Adipocyte (in vitro differentiated cells): ENCODE data around the gene MDN1.
"Not testable (repeated sequence)": the region's sequence is repeated elsewhere in the genome, so short reads cannot be mapped to it uniquely, and the experiment has no call there.

ENCODE experiments used
- DNase-seq: peaks from one replicate; pipeline ENCODE4 v3.0.0-alpha.2; 2015; ENCODE audit warnings: low read depth
- H3K27me3 ChIP-seq: replicated peaks from 2 replicates; pipeline ENCODE4 v1.7.0; 2013; ENCODE audit warnings: mild to moderate bottlenecking, low read length, moderate library complexity; ENCODE audit not compliant: control insufficient read depth, insufficient read depth
- H3K36me3 ChIP-seq: 2 replicates; pipeline ENCODE4 v1.7.0; 2013; ENCODE audit warnings: low read length, mild to moderate bottlenecking, moderate library complexity; ENCODE audit not compliant: control insufficient read depth, insufficient read depth, severe bottlenecking
- H3K4me1 ChIP-seq: 2 replicates; pipeline ENCODE4 v1.7.0; 2013; ENCODE audit warnings: mild to moderate bottlenecking, low read length, moderate library complexity; ENCODE audit not compliant: control insufficient read depth, insufficient read depth
- H3K4me3 ChIP-seq: 2 replicates; pipeline ENCODE4 v1.7.0; 2013; ENCODE audit warnings: mild to moderate bottlenecking, low read length, moderate library complexity
- H3K9ac ChIP-seq: 2 replicates; pipeline ENCODE4 v1.7.0; 2013; ENCODE audit warnings: mild to moderate bottlenecking, low read length, moderate library complexity
- H3K9me3 ChIP-seq: 2 replicates; pipeline ENCODE4 v1.7.0; 2013; ENCODE audit warnings: mild to moderate bottlenecking, low read length, moderate library complexity; ENCODE audit not compliant: control insufficient read depth

Gene MDN1

DNA sequence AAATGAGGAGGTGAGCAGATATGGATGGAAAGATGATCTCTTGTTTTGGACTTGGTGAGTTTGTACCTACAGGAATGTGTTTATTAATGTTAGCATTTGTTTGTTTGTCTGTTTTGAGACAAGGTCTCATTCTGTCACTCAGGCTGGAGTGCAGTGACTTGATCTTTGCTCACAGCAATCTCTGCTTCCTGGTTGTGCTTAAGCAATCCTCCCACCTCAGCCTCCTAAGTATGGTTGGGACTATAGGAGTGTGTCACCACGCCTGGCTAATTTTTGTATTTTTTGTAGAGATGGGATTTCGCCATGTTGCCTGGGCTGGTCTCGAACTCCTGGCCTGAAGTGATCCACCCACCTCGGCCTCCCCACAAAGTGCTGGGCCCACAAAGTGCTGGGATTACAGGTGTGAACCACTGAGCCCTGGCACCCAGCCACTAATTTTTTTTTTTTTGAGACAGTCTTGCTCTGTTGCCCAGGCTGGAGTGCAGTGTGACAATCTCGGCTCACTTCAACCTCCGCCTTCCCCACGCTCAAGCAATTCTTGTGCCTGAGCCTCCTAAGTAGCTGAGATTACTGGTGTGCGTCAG, 17.1 kb upstream of the MDN1 start:
- Histone ChIP-seq H3K4me3 (no peak overlapping the region), H3K27me3 (no peaks in the 10 kb centered on the region), H3K4me1 (no peaks in the 10 kb centered on the region), H3K9me3 (no peaks in the 10 kb centered on the region), H3K36me3 (peaks cover 19% of the 10 kb centered on the region), H3K9ac (no peak overlapping the region)
- no peak for DNase-seq

DNA sequence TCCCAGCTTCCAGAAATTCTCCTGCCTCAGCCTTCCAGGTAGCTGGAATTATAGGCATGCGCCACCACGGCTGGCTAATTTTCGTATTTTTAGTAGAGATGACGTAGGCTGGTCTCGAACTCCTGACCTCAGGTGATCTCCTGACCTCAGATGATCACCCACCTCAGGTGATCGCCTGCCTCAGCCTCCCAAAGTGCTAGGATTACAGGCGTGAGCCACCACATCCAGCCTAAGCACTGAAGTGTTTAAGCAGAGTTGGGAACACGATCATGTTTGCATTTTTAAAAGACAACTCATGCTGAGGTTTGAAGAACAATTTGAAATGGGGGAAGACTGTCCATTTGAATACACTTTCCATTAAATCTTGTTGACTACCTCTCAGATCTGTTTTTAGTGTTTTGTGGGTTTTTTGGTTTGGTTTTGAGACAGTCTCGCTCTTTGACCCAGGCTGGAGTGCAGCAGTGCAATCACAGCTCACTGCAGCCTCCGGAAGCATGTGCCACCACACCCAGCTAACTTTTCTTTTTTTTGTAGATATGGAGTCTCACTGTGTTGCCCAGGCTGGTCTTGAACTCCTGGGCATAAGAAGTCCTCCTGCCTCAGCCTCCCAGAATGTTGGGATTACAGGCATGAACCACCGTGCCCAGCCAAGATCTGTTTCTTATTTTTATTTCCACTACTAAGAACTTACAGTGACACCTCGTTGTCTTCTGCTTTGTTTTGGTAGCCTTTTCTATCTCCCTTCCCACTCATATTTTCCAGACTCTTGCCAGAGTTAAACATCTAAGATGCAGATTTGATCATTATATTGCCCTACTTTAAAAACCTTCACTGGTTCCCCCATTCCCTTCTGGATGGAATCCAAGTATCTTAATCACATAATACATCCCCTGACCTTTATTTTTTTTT, 15.5 kb upstream of the MDN1 start:
- no peak for DNase-seq
- Histone ChIP-seq H3K36me3 (peaks cover 19% of the 10 kb centered on the region), H3K9ac (no peak overlapping the region), H3K4me1 (peaks cover 9% of the 10 kb centered on the region), H3K27me3 (no peaks in the 10 kb centered on the region), H3K4me3 (no peak overlapping the region), H3K9me3 (no peaks in the 10 kb centered on the region)

DNA sequence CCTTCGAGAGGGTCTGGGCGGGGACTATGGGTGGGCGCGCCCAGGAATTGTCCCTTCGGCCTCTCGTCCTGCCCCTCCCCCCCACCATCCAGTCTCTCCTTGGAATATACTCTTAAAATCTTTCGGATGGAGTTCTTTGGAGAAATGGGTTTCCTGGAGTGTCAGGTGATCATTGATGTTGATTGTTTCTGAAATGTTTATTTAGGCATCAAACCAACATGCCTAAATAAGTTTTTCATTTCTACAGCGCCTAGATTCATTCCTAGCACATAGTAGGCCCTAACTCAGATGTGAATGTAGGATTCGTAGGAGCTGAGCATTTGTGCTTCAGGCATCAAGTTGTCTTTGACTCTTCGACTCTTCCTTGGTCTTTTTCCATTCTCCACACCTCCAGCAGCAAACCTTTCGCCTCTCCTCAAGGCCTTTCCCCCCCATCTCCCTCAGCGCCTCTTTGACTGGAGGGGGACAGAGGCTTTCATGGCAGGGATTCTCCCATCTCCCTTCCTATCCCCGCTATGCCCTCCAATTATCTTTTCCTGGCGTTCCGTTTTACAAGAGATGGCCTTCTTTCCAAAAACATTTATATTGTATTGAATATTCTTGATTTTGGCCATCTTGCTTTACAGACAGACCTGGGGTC, 10.7 kb upstream of the MDN1 start:
- H3K9ac ChIP-seq, result peak overlapping the region; percentile 91
- no peaks in the 10 kb centered on the region for H3K9me3 ChIP-seq
- H3K27me3 ChIP-seq, result no peaks in the 10 kb centered on the region
- H3K36me3 ChIP-seq, result peaks cover 13% of the 10 kb centered on the region
- no peak for DNase-seq
- peaks cover 9% of the 10 kb centered on the region for H3K4me1 ChIP-seq
- peak overlapping the region; percentile 99 for H3K4me3 ChIP-seq

- Histone ChIP-seq H3K9ac (peak within 1 kb of the TSS; percentile 91), H3K9me3 (no peaks in the 10 kb centered on the region), H3K4me3 (peak within 1 kb of the TSS; percentile 99), H3K27me3 (no peaks in the 10 kb centered on the region), H3K4me1 (peaks cover 9% of the 10 kb centered on the region), H3K36me3 (peaks cover 13% of the 10 kb centered on the region)
- DNase-seq, result peak; percentile 99
Measured at GRCh38 chr6:89829472-89830169, 10.0 kb upstream of the MDN1 start, which contains the start of gene CASP8AP2. TSS of gene CASP8AP2 (plus strand) at chr6:89829880.

DNA sequence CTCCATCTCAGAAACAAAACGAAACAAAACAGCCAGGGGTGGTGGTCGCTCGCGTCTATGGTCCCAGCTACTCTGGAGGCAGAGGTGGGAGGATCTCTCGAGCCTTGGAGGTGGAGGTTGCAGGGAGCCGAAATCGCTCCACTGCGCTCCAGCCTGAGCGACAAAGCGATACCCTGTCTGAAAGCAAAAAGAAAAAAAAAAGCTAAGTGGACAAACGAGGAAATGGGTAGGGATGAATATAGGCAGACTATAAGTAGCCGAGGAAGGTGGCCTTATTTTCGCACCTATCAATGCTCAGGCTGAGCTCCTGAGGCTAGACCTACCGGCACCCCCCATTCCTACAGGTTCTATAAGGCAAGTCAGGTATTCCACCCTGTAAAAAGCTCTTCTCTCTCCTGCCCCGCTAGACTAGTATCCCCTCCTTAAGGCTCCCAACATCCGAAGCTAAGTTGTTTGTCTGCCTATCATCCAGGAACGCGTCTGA, 9.4 kb upstream of the MDN1 start:
- Histone ChIP-seq H3K9me3 (no peaks in the 10 kb centered on the region), H3K9ac (peak overlapping the region; percentile 89), H3K27me3 (no peaks in the 10 kb centered on the region), H3K4me3 (peak overlapping the region; percentile 99), H3K4me1 (peaks cover 9% of the 10 kb centered on the region), H3K36me3 (peaks cover 13% of the 10 kb centered on the region)
- DNase-seq, result no peak

DNA sequence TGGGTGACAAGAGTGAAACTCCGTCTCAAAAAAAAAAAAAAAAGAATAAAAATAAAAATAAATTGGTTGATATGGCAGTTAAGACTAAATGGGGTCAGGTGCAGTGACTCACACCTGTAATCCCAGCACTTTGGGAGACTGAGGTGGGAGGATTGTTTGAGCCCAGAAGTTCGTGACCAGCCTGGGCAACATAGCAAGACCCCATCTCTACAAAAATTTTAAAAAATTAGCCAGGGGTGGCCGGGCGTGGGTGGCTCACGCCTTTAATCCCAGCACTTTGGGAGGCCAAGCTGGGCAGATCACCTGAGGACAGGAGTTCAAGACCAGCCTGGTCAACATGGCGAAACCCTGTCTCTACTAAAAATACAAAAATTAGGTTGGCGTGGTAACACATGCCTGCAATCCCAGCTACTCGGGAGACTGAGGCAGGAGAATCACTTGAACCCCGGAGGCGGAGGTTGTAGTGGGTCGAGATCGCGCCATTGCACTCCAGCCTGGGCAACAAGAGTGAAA, 8.9 kb upstream of the MDN1 start:
- H3K4me3 ChIP-seq, result peak overlapping the region; percentile 99
- not testable (repeated sequence) for H3K4me1 ChIP-seq, H3K27me3 ChIP-seq, H3K9me3 ChIP-seq, DNase-seq
- H3K36me3 ChIP-seq, result peaks cover 10% of the 10 kb centered on the region
- peak overlapping the region; percentile 89 for H3K9ac ChIP-seq

- Histone ChIP-seq H3K9me3 (no peaks in the 10 kb centered on the region), H3K27me3 (no peaks in the 10 kb centered on the region), H3K4me1 (peaks cover 9% of the 10 kb centered on the region), H3K4me3 (no peak overlapping the region), H3K36me3 (no peaks in the 10 kb centered on the region), H3K9ac (no peak overlapping the region)
- DNase-seq, result peak; percentile 58
Measured at GRCh38 chr6:89826029-89826528, 6.5 kb upstream of the MDN1 start.

DNA sequence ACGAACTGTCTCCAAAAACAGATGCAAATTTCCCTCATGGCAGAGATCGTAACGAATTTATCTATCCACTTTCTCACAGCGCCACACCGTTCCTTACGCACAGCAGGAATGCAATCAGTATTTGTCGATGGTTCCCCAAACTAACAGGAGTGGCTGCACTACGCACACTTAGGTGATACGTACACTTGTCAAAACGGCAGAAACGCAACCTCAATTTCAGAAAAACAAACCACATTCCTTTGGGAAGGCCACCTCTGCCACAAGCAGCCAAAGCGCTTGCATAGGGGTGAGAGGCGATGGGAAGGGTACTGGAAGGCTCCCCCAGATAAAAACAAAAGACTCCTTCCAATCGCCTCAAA, 638 bp downstream of the MDN1 start:
- Histone ChIP-seq H3K9ac (peak overlapping the region; percentile 90), H3K9me3 (no peaks in the 10 kb centered on the region), H3K4me3 (peak overlapping the region; percentile 96), H3K36me3 (no peaks in the 10 kb centered on the region), H3K4me1 (peaks cover 22% of the 10 kb centered on the region), H3K27me3 (no peaks in the 10 kb centered on the region)
- peak; percentile 59 for DNase-seq

DNA sequence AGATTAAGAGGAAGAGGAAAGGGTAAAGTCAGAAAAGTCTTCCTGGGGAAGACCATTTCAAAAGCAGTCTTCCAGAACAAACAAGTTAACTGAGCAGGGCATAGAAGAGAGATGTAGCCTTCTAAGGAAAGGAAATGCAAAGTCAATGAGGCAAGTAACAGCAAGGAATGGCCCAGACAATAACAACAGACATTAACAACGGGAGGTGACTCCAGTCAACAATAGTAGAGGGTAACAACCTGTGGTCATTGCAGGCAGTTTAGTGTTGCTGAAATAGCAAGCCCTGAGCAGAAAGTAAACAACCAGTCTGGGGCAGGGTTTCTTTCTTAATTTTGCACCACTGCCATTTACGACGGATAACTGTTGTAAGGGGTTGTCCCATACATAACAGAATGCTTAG, 2.1 kb downstream of the MDN1 start:
- peaks cover 22% of the 10 kb centered on the region for H3K4me1 ChIP-seq
- H3K9ac ChIP-seq, result no peak overlapping the region
- no peaks in the 10 kb centered on the region for H3K36me3 ChIP-seq
- H3K27me3 ChIP-seq, result no peaks in the 10 kb centered on the region
- H3K9me3 ChIP-seq, result no peaks in the 10 kb centered on the region
- peak overlapping the region; percentile 50 for H3K4me3 ChIP-seq
- no peak for DNase-seq

- not testable (repeated sequence) for H3K36me3 ChIP-seq, H3K9ac ChIP-seq, H3K4me3 ChIP-seq, DNase-seq, H3K9me3 ChIP-seq, H3K27me3 ChIP-seq
- peaks cover 16% of the 10 kb centered on the region for H3K4me1 ChIP-seq
Measured at GRCh38 chr6:89813422-89813821, 6.2 kb downstream of the MDN1 start.
